H9 (cell line): ENCODE results near the gene RIMBP2. TPM values are rescaled to one million over a fixed set of nuclear protein-coding genes. Genes with fewer than 3 reads are reported as not detected.

Experiments
- DNase-seq: peaks from one replicate; pipeline ENCODE4 v3.0.0-alpha.2; 2017
- H2AFZ ChIP-seq: one replicate; pipeline ENCODE4 v1.6.1; 2013; ENCODE audit warnings: mild to moderate bottlenecking, low read length, control low read depth, moderate library complexity
- H2AK5ac ChIP-seq: 2 replicates; pipeline ENCODE4 v1.6.1; 2013; ENCODE audit warnings: low read length, control low read depth, mixed read lengths; ENCODE audit not compliant: insufficient read length
- H2BK120ac ChIP-seq: one replicate; pipeline ENCODE4 v1.6.1; 2013; ENCODE audit warnings: low read depth, mild to moderate bottlenecking, low read length, control low read depth, inconsistent platforms; ENCODE audit not compliant: poor library complexity, severe bottlenecking
- H2BK12ac ChIP-seq: 2 replicates; pipeline ENCODE4 v1.6.1; 2013; ENCODE audit warnings: low read length, control low read depth, mixed read lengths, low read depth; ENCODE audit not compliant: insufficient read length
- H2BK15ac ChIP-seq: 2 replicates; pipeline ENCODE4 v1.6.1; 2013; ENCODE audit warnings: low read depth, low read length, control low read depth
- H2BK20ac ChIP-seq: one replicate; pipeline ENCODE4 v1.6.1; 2013; ENCODE audit warnings: low read depth, mild to moderate bottlenecking, low read length, control low read depth, inconsistent platforms; ENCODE audit not compliant: poor library complexity, severe bottlenecking
- H2BK5ac ChIP-seq: 2 replicates; pipeline ENCODE4 v1.6.1; 2013; ENCODE audit warnings: low read length, control low read depth, mixed read lengths; ENCODE audit not compliant: insufficient read length
- H3K14ac ChIP-seq: 2 replicates; pipeline ENCODE4 v1.6.1; 2013; ENCODE audit warnings: low read length, control low read depth; ENCODE audit not compliant: insufficient read depth
- H3K18ac ChIP-seq: 2 replicates; pipeline ENCODE4 v1.6.1; 2013; ENCODE audit warnings: low read depth, mild to moderate bottlenecking, mixed read lengths, low read length, control low read depth; ENCODE audit not compliant: insufficient read length
- H3K23ac ChIP-seq: 2 replicates; pipeline ENCODE4 v1.6.1; 2013; ENCODE audit warnings: low read length, control low read depth, mixed read lengths, low read depth; ENCODE audit not compliant: insufficient read length
- H3K23me2 ChIP-seq: 2 replicates; pipeline ENCODE4 v1.6.1; 2013; ENCODE audit warnings: low read depth, mild to moderate bottlenecking, mixed read lengths, low read length, control low read depth; ENCODE audit not compliant: insufficient read length, poor library complexity, severe bottlenecking
- H3K27ac ChIP-seq: 2 replicates; pipeline ENCODE4 v1.5.1; 2013; ENCODE audit warnings: low read length, control low read depth, mixed read lengths, low read depth; ENCODE audit not compliant: insufficient read length
- H3K27me3 ChIP-seq: 2 replicates; pipeline ENCODE4 v1.6.1; 2013; ENCODE audit warnings: low read length, control low read depth, inconsistent platforms; ENCODE audit not compliant: insufficient read depth
- H3K4ac ChIP-seq: 2 replicates; pipeline ENCODE4 v1.6.1; 2013; ENCODE audit warnings: low read depth, mild to moderate bottlenecking, control low read depth, inconsistent platforms, low read length, moderate library complexity
- H3K4me1 ChIP-seq: 2 replicates; pipeline ENCODE4 v1.6.1; 2013; ENCODE audit warnings: low read length, control low read depth, inconsistent platforms; ENCODE audit not compliant: insufficient read depth
- H3K4me2 ChIP-seq: 2 replicates; pipeline ENCODE4 v1.6.1; 2013; ENCODE audit warnings: low read length, control low read depth, mixed read lengths; ENCODE audit not compliant: insufficient read length, insufficient read depth
- H3K56ac ChIP-seq: 2 replicates; pipeline ENCODE4 v1.6.1; 2013; ENCODE audit warnings: low read depth, mild to moderate bottlenecking, mixed read lengths, low read length, control low read depth; ENCODE audit not compliant: insufficient read length
- H3K79me1 ChIP-seq: 2 replicates; pipeline ENCODE4 v1.6.1; 2013; ENCODE audit warnings: low read depth, mild to moderate bottlenecking, moderate library complexity, low read length, control low read depth, inconsistent platforms; ENCODE audit not compliant: insufficient read depth, poor library complexity, severe bottlenecking
- H3K79me2 ChIP-seq: 2 replicates; pipeline ENCODE4 v1.6.1; 2013; ENCODE audit warnings: low read length, control low read depth, inconsistent platforms; ENCODE audit not compliant: insufficient read depth
- H3K9ac ChIP-seq: 2 replicates; pipeline ENCODE4 v1.6.1; 2013; ENCODE audit warnings: low read length, control low read depth, mixed read lengths; ENCODE audit not compliant: insufficient read length; ENCODE audit errors: extremely low read depth
- H3K9me3 ChIP-seq: one replicate; pipeline ENCODE4 v1.6.1; 2013; ENCODE audit warnings: low read depth, low read length, inconsistent platforms; ENCODE audit not compliant: control insufficient read depth
- H3T11ph ChIP-seq: one replicate; pipeline ENCODE4 v1.6.1; 2013; ENCODE audit warnings: mild to moderate bottlenecking, low read length, control low read depth, inconsistent platforms
- H4K20me1 ChIP-seq: one replicate; pipeline ENCODE4 v1.6.1; 2013; ENCODE audit not compliant: control insufficient read depth, insufficient read length, insufficient read depth
- H4K5ac ChIP-seq: 2 replicates; pipeline ENCODE4 v1.6.1; 2013; ENCODE audit warnings: low read depth, mild to moderate bottlenecking, mixed read lengths, low read length, control low read depth; ENCODE audit not compliant: insufficient read length
- H4K8ac ChIP-seq: replicated peaks from 2 replicates; pipeline ENCODE4 v1.6.1; 2013; ENCODE audit warnings: low read length, control low read depth, mixed read lengths, low read depth; ENCODE audit not compliant: insufficient read length
- H4K91ac ChIP-seq: 2 replicates; pipeline ENCODE4 v1.6.1; 2013; ENCODE audit warnings: low read depth, mild to moderate bottlenecking, moderate library complexity, mixed read lengths, low read length, control low read depth; ENCODE audit not compliant: insufficient read length
- H3K27ac Mint-ChIP-seq, 3 experiments: 2 replicates in 2 of 3; 3 replicates in 1 of 3; pipeline ENCODE4 v1.8.0; 2020 to 2021; ENCODE audit warnings: mixed read lengths in 3 of 3, mild to moderate bottlenecking in 1 of 3, moderate library complexity in 1 of 3
- H3K27me3 Mint-ChIP-seq: 2 replicates; pipeline ENCODE4 v1.8.0; 2021; ENCODE audit warnings: low read depth, mild to moderate bottlenecking, moderate library complexity, mixed read lengths
- H3K36me3 Mint-ChIP-seq, 3 experiments: 2 replicates in 2 of 3; 3 replicates in 1 of 3; pipeline ENCODE4 v1.8.0; 2020 to 2021; ENCODE audit warnings: low read depth in 3 of 3, mixed read lengths in 3 of 3; ENCODE audit not compliant: insufficient read depth in 1 of 3
- H3K4me1 Mint-ChIP-seq, 2 experiments: 2 replicates each; pipeline ENCODE4 v1.8.0; 2020; ENCODE audit warnings: mixed read lengths in 2 of 2
- H3K4me3 Mint-ChIP-seq, 2 experiments: 2 replicates in 1 of 2; 3 replicates in 1 of 2; pipeline ENCODE4 v1.8.0; 2020 to 2021; ENCODE audit warnings: mild to moderate bottlenecking in 2 of 2, mixed read lengths in 2 of 2, moderate library complexity in 1 of 2
- H3K9me3 Mint-ChIP-seq, 2 experiments: 2 replicates in 1 of 2; 3 replicates in 1 of 2; pipeline ENCODE4 v1.8.0; 2020; ENCODE audit warnings: mild to moderate bottlenecking in 2 of 2, mixed read lengths in 2 of 2, moderate library complexity in 1 of 2
- CTCF ChIP-seq: fragments of 200-600 bp; sonication (generic); conservative IDR thresholded peaks from 3 replicates; pipeline ENCODE4 v1.8.0; 2021; ENCODE audit warnings: antibody characterized with exemption, mild to moderate bottlenecking
- WGBS: extraction: QIAGEN DNeasy Blood & Tissue Kit; methylation state at CpG from one replicate; pipeline ENCODE4 v1.1.7; 2013; ENCODE audit warnings: missing lambda C conversion rate, low lambda C conversion rate, mixed read lengths; ENCODE audit not compliant: insufficient read length; ENCODE audit errors: extremely low coverage; 5-methylcytosine and 5-hydroxymethylcytosine counted together
- total RNA-seq: library from RNA; stranded (reverse); gene quantifications from 2 replicates; pipeline ENCODE4 v1.2.1, GENCODE V29; 2021

Gene RIMBP2
- total RNA-seq, 1 experiment from 2014 or later, result 0.70 TPM

GRCh38 chr12:130714591-130715149, 1.4 kb downstream of the RIMBP2 start:
- Histone ChIP-seq H3K56ac (no peak overlapping the region), H3K4me2 (peak overlapping the region; percentile 93), H2BK12ac (no peak overlapping the region), H3K9ac (no peak overlapping the region), H3K27me3 (peaks cover 42% of the 10 kb centered on the region), H3K9me3 (no peaks in the 10 kb centered on the region), H3K23me2 (peaks cover 27% of the 10 kb centered on the region), H2AFZ (no peak overlapping the region), H3K23ac (no peak overlapping the region), H2BK15ac (no peak overlapping the region), H3T11ph (no peak overlapping the region), H2BK20ac (no peak overlapping the region), H2AK5ac (no peak overlapping the region), H3K14ac (no peak overlapping the region; the same call in 1 of the 2 replicates), H3K18ac (no peak overlapping the region), H3K4me1 (no peaks in the 10 kb centered on the region), H3K4ac (no peak overlapping the region), H4K20me1 (no peaks in the 10 kb centered on the region), H4K91ac (no peak overlapping the region), H3K27ac (no peak overlapping the region), H4K8ac (no peak overlapping the region), H3K79me2 (no peaks in the 10 kb centered on the region), H3K79me1 (no peaks in the 10 kb centered on the region), H4K5ac (no peak overlapping the region), H2BK5ac (no peak overlapping the region), H2BK120ac (no peak overlapping the region)
- no peak for TF ChIP-seq CTCF
- Mint-ChIP-seq H3K27me3 (peaks cover 97% of the 10 kb centered on the region), H3K9me3 (peaks cover 7 to 12% of the 10 kb centered on the region in 2 experiments; a peak in 4 of 5 replicates), H3K27ac (no peak overlapping the region), H3K36me3 (peaks cover 0 to 5% (median 0%) of the 10 kb centered on the region in 3 experiments; a peak in 3 of 7 replicates), H3K4me3 (peak overlapping the region; percentile 73 to 89), H3K4me1 (peaks cover 21 to 35% of the 10 kb centered on the region in 2 experiments)
- no peak for DNase-seq
- no CpG with 5 or more reads among the region's 20 CpGs for WGBS
